HG03457 (cell line): Measurements from ENCODE around the gene PTBP3.
A peak's percentile ranks its signal among the peaks of the same experiment; 100 is the strongest.

Experiments used
- ATAC-seq: cut with Tn5 transposase; IDR thresholded peaks from one replicate; pipeline ENCODE4 v1.9.1; 2021; ENCODE audit warnings: moderate number of reproducible peaks; ENCODE audit not compliant: unreplicated experiment

PTBP3 gene

GRCh38 chr9:112360047-112360804, 26.8 kb upstream of the PTBP3 start:
- ATAC-seq: no peak

- ATAC-seq: no peak
Measured at GRCh38 chr9:112355427-112355897, 22.0 kb upstream of the PTBP3 start.

GRCh38 chr9:112354081-112354743, 20.8 kb upstream of the PTBP3 start:
- no peak for ATAC-seq

GRCh38 chr9:112352209-112352608, 18.8 kb upstream of the PTBP3 start:
- no peak for ATAC-seq

- ATAC-seq: no peak
Measured at GRCh38 chr9:112351184-112351583, 17.8 kb upstream of the PTBP3 start.

- ATAC-seq: no peak
Measured at GRCh38 chr9:112349008-112349333, 15.6 kb upstream of the PTBP3 start.

- ATAC-seq: no peak
Measured at GRCh38 chr9:112348257-112349007, 15.0 kb upstream of the PTBP3 start.

GRCh38 chr9:112341730-112342129, 8.3 kb upstream of the PTBP3 start:
- ATAC-seq: no peak

- no peak for ATAC-seq
Measured at GRCh38 chr9:112339886-112340285, 6.5 kb upstream of the PTBP3 start.

- no peak for ATAC-seq
Measured at GRCh38 chr9:112338561-112338960, 5.1 kb upstream of the PTBP3 start.

- no peak for ATAC-seq
Measured at GRCh38 chr9:112337547-112337946, 4.1 kb upstream of the PTBP3 start.

GRCh38 chr9:112334432-112334841, 1.0 kb upstream of the PTBP3 start:
- no peak for ATAC-seq

GRCh38 chr9:112333639-112334431, 416 bp upstream of the PTBP3 start:
- ATAC-seq: peak; percentile 60

- no peak for ATAC-seq
Measured at GRCh38 chr9:112332674-112332976, 794 bp downstream of the PTBP3 start.

GRCh38 chr9:112332214-112332613, 1.2 kb downstream of the PTBP3 start:
- ATAC-seq: no peak

GRCh38 chr9:112331674-112331952, 1.8 kb downstream of the PTBP3 start:
- ATAC-seq: no peak

- ATAC-seq: no peak
Measured at GRCh38 chr9:112328545-112328944, 4.9 kb downstream of the PTBP3 start.

- ATAC-seq: no peak
Measured at GRCh38 chr9:112327718-112328450, 5.5 kb downstream of the PTBP3 start.

- no peak for ATAC-seq
Measured at GRCh38 chr9:112326194-112326593, 7.2 kb downstream of the PTBP3 start.

- no peak for ATAC-seq
Measured at GRCh38 chr9:112325600-112325999, 7.8 kb downstream of the PTBP3 start.

- no peak for ATAC-seq
Measured at GRCh38 chr9:112325127-112325526, 8.3 kb downstream of the PTBP3 start.
